HepG2 (cell line): ENCODE data around the gene CDH12.

Experiments used
- CBFB ChIP-seq: sonication (generic); formaldehyde crosslinking; IDR thresholded peaks from 2 replicates; pipeline ENCODE4 v1.4.0; 2020; ENCODE audit warnings: missing genetic modification reagents
- POLR2AphosphoS5 ChIP-seq: IDR thresholded peaks from 2 replicates; pipeline ENCODE4 v1.6.1; 2012; ENCODE audit warnings: low read depth, low read length
- REPIN1 ChIP-seq: sonication (generic); formaldehyde crosslinking; IDR thresholded peaks from 2 replicates; pipeline ENCODE4 v1.8.0; 2022; ENCODE audit warnings: missing genetic modification reagents, low read depth, mild to moderate bottlenecking, borderline replicate concordance
- SETDB1 ChIP-seq: sonication (generic); formaldehyde crosslinking; IDR thresholded peaks from 2 replicates; pipeline ENCODE4 v1.5.1; 2020; ENCODE audit warnings: missing genetic modification reagents, mild to moderate bottlenecking, borderline replicate concordance
- TCF7L2 ChIP-seq: IDR thresholded peaks from 2 replicates; pipeline ENCODE4 v1.6.1; 2011; ENCODE audit warnings: mild to moderate bottlenecking, low read depth, low read length, moderate library complexity
- ZNF101 ChIP-seq: sonication (generic); formaldehyde crosslinking; IDR thresholded peaks from 2 replicates; pipeline ENCODE4 v1.4.0; 2020; ENCODE audit warnings: mild to moderate bottlenecking, low read depth, missing genetic modification reagents, borderline replicate concordance
- ZNF431 ChIP-seq: sonication (generic); formaldehyde crosslinking; IDR thresholded peaks from 2 replicates; pipeline ENCODE4 v1.9.0; 2022; ENCODE audit warnings: missing genetic modification reagents, low read depth, mild to moderate bottlenecking, borderline replicate concordance
- TF ChIP-seq, protein P1 (sequence below): sonication (generic); formaldehyde crosslinking; IDR thresholded peaks from 2 replicates; pipeline ENCODE4 v1.9.0; 2021; ENCODE audit warnings: missing genetic modification reagents, mild to moderate bottlenecking, borderline replicate concordance

DNA sequence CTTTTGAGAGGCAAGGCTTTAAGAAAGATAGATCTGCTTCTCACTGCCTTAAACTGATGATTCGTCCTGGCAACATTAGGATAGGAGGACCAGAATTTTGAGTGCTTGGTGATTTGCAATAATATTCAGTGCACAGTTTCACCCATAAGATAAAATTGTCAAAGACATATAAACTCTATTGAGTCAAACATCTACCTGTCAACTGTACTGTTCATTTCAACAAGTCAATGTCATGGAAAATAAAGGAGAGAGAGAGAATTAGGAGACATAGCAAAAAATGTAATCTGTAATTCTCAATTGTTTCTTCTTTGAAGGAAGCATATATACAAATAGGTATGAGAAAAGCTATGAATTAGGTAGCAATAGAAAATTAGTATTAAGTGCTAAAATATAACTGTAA is 237.2 kb downstream of the CDH12 start:
- TF ChIP-seq ZNF101 (CRISPR knock-in tag), result no peak
- no peak for TF ChIP-seq TCF7L2
- TF ChIP-seq SETDB1 (CRISPR knock-in tag), result no peak
- TF ChIP-seq, protein P1, sequence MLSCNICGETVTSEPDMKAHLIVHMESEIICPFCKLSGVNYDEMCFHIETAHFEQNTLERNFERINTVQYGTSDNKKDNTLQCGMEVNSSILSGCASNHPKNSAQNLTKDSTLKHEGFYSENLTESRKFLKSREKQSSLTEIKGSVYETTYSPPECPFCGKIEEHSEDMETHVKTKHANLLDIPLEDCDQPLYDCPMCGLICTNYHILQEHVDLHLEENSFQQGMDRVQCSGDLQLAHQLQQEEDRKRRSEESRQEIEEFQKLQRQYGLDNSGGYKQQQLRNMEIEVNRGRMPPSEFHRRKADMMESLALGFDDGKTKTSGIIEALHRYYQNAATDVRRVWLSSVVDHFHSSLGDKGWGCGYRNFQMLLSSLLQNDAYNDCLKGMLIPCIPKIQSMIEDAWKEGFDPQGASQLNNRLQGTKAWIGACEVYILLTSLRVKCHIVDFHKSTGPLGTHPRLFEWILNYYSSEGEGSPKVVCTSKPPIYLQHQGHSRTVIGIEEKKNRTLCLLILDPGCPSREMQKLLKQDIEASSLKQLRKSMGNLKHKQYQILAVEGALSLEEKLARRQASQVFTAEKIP, result no peak
- no peak for TF ChIP-seq REPIN1
- no peak for TF ChIP-seq POLR2AphosphoS5
- no peak for TF ChIP-seq ZNF431
- TF ChIP-seq CBFB, result no peak
